NB4 (cell line): ENCODE results near the gene CADPS2.

ENCODE experiments used
- CTCF ChIP-seq: IDR thresholded peaks from one replicate; pipeline ENCODE4 v1.5.1; 2012; ENCODE audit warnings: low read depth, low read length
- MAX ChIP-seq: IDR thresholded peaks from 2 replicates; pipeline ENCODE4 v1.6.1; 2011; ENCODE audit warnings: low read depth, low read length
- MYC ChIP-seq: IDR thresholded peaks from 2 replicates; pipeline ENCODE4 v1.6.1; 2011; ENCODE audit warnings: low read depth, low read length
- POLR2A ChIP-seq: IDR thresholded peaks from 2 replicates; pipeline ENCODE4 v1.6.1; 2011; ENCODE audit warnings: mild to moderate bottlenecking; ENCODE audit not compliant: insufficient read length; ENCODE audit errors: extremely low read depth

- TF ChIP-seq CTCF = no peak
- TF ChIP-seq POLR2A = no peak
- TF ChIP-seq MAX = no peak
- no peak for TF ChIP-seq MYC
These were observed 243.0 kb downstream of the CADPS2 start for GRCh38 chr7:122643250-122643649.
